WTC11 (cell line): ENCODE measurements around the gene CCDC61. TPM values are rescaled to one million over a fixed set of nuclear protein-coding genes. Genes with fewer than 3 reads are reported as not detected.

Experiments
- ATAC-seq: fragments of 200-7000 bp; cut with Tn5 transposase; 2 replicates; pipeline ENCODE4 v1.10.0; 2021; ENCODE audit warnings: mild to moderate bottlenecking, moderate library complexity
- CTCF ChIA-PET: fragments of 300-600 bp; sonication (Branson Sonifier 250); formaldehyde crosslinking; loops from one replicate; lab custom pipeline; 2021; ENCODE audit warnings: antibody characterized with exemption; lab: Charles Lee
- POLR2A ChIA-PET: fragments of 350-600 bp; sonication (Branson Sonifier 250); formaldehyde crosslinking; loops from one replicate; lab custom pipeline; 2021; ENCODE audit warnings: antibody characterized with exemption; lab: Charles Lee
- DNase-seq: peaks from one replicate; pipeline ENCODE4 v3.0.0; 2021; ENCODE audit warnings: low spot score
- H3K27ac Mint-ChIP-seq: 2 replicates; pipeline ENCODE4 v1.8.0; 2021; ENCODE audit warnings: mixed read lengths
- H3K27me3 Mint-ChIP-seq: 2 replicates; pipeline ENCODE4 v1.8.0; 2021; ENCODE audit warnings: low read depth, mild to moderate bottlenecking, moderate library complexity, mixed read lengths
- H3K36me3 Mint-ChIP-seq: 2 replicates; pipeline ENCODE4 v1.8.0; 2021; ENCODE audit warnings: mixed read lengths
- H3K4me1 Mint-ChIP-seq: 2 replicates; pipeline ENCODE4 v1.8.0; 2022; ENCODE audit warnings: mixed read lengths
- H3K4me3 Mint-ChIP-seq: 2 replicates; pipeline ENCODE4 v1.8.0; 2021; ENCODE audit warnings: mild to moderate bottlenecking, moderate library complexity, mixed read lengths
- H3K9me3 Mint-ChIP-seq: 2 replicates; pipeline ENCODE4 v1.8.0; 2021; ENCODE audit warnings: mixed read lengths
- EMX1 ChIP-seq: fragments of 250-450 bp; sonication (Bioruptor Pico); IDR thresholded peaks from 2 replicates; pipeline ENCODE4 v1.8.0; 2021; ENCODE audit warnings: mild to moderate bottlenecking
- FOXK1 ChIP-seq: sonication (generic); formaldehyde crosslinking; IDR thresholded peaks from 2 replicates; pipeline ENCODE4 v1.8.0; 2022; ENCODE audit warnings: mild to moderate bottlenecking, moderate library complexity, missing genetic modification reagents
- MYBL2 ChIP-seq: sonication (generic); formaldehyde crosslinking; IDR thresholded peaks from 2 replicates; pipeline ENCODE4 v1.8.1; 2023; ENCODE audit warnings: mild to moderate bottlenecking, moderate library complexity, missing genetic modification reagents
- NFYB ChIP-seq: sonication (generic); formaldehyde crosslinking; conservative IDR thresholded peaks from 2 replicates; pipeline ENCODE4 v1.8.0; 2022; ENCODE audit warnings: low read depth, missing genetic modification reagents
- RORB ChIP-seq: fragments of 250-450 bp; sonication (Bioruptor Pico); IDR thresholded peaks from 2 replicates; pipeline ENCODE4 v1.9.0; 2021; ENCODE audit warnings: mild to moderate bottlenecking
- SP1 ChIP-seq: sonication (generic); formaldehyde crosslinking; conservative IDR thresholded peaks from 2 replicates; pipeline ENCODE4 v1.8.1; 2022; ENCODE audit warnings: missing genetic modification reagents
- TEAD1 ChIP-seq: sonication (generic); formaldehyde crosslinking; IDR thresholded peaks from 2 replicates; pipeline ENCODE4 v1.8.0; 2022; ENCODE audit warnings: mild to moderate bottlenecking, missing genetic modification reagents
- TP53 ChIP-seq: sonication (generic); formaldehyde crosslinking; IDR thresholded peaks from 2 replicates; pipeline ENCODE4 v1.8.1; 2023; ENCODE audit warnings: mild to moderate bottlenecking, missing genetic modification reagents
- ZBTB21 ChIP-seq: sonication (generic); formaldehyde crosslinking; IDR thresholded peaks from 2 replicates; pipeline ENCODE4 v1.8.1; 2023; ENCODE audit warnings: mild to moderate bottlenecking, missing genetic modification reagents, borderline replicate concordance
- ZNF138 ChIP-seq: sonication (generic); formaldehyde crosslinking; conservative IDR thresholded peaks from 2 replicates; pipeline ENCODE4 v1.8.1; 2022; ENCODE audit warnings: mild to moderate bottlenecking, moderate library complexity, missing genetic modification reagents
- ZNF263 ChIP-seq: sonication (generic); formaldehyde crosslinking; IDR thresholded peaks from 2 replicates; pipeline ENCODE4 v1.8.1; 2022; ENCODE audit warnings: low read depth, mild to moderate bottlenecking, moderate library complexity, missing genetic modification reagents
- ZNF317 ChIP-seq: sonication (generic); formaldehyde crosslinking; IDR thresholded peaks from 2 replicates; pipeline ENCODE4 v1.8.1; 2023; ENCODE audit warnings: low read depth, mild to moderate bottlenecking, moderate library complexity, missing genetic modification reagents, borderline replicate concordance
- ZNF423 ChIP-seq: fragments of 250-450 bp; sonication (Bioruptor Pico); IDR thresholded peaks from 2 replicates; pipeline ENCODE4 v2.1.2; 2022; ENCODE audit warnings: mild to moderate bottlenecking, moderate library complexity
- total RNA-seq: library from RNA; stranded (reverse); gene quantifications from 3 replicates; pipeline ENCODE4 v1.2.3, GENCODE V29; 2021
- TF ChIP-seq, protein P1 (sequence below): sonication (generic); formaldehyde crosslinking; conservative IDR thresholded peaks from 2 replicates; pipeline ENCODE4 v1.8.1; 2023; ENCODE audit warnings: mild to moderate bottlenecking, low read depth, missing genetic modification reagents, moderate library complexity
- TF ChIP-seq, protein P2 (sequence below): fragments of 250-450 bp; sonication (Bioruptor Pico); IDR thresholded peaks from 2 replicates; pipeline ENCODE4 v1.9.0; 2021; ENCODE audit warnings: mild to moderate bottlenecking, borderline replicate concordance
- TF ChIP-seq, protein P3 (sequence below): fragments of 250-450 bp; sonication (Bioruptor Pico); IDR thresholded peaks from 2 replicates; pipeline ENCODE4 v1.9.0; 2021; ENCODE audit warnings: mild to moderate bottlenecking
- TF ChIP-seq, protein P4 (sequence below): fragments of 250-450 bp; sonication (Bioruptor Pico); conservative IDR thresholded peaks from 2 replicates; pipeline ENCODE4 v1.9.0; 2021; ENCODE audit warnings: mild to moderate bottlenecking
- TF ChIP-seq, protein P5 (sequence below): sonication (generic); formaldehyde crosslinking; conservative IDR thresholded peaks from 2 replicates; pipeline ENCODE4 v1.8.1; 2022; ENCODE audit warnings: mild to moderate bottlenecking, missing genetic modification reagents
- TF ChIP-seq, protein P6 (sequence below): fragments of 250-450 bp; sonication (Bioruptor Pico); IDR thresholded peaks from 2 replicates; pipeline ENCODE4 v1.9.0; 2021; ENCODE audit warnings: mild to moderate bottlenecking

CCDC61 gene
- total RNA-seq, 1 experiment from 2014 or later, result 33.7 TPM

DNA sequence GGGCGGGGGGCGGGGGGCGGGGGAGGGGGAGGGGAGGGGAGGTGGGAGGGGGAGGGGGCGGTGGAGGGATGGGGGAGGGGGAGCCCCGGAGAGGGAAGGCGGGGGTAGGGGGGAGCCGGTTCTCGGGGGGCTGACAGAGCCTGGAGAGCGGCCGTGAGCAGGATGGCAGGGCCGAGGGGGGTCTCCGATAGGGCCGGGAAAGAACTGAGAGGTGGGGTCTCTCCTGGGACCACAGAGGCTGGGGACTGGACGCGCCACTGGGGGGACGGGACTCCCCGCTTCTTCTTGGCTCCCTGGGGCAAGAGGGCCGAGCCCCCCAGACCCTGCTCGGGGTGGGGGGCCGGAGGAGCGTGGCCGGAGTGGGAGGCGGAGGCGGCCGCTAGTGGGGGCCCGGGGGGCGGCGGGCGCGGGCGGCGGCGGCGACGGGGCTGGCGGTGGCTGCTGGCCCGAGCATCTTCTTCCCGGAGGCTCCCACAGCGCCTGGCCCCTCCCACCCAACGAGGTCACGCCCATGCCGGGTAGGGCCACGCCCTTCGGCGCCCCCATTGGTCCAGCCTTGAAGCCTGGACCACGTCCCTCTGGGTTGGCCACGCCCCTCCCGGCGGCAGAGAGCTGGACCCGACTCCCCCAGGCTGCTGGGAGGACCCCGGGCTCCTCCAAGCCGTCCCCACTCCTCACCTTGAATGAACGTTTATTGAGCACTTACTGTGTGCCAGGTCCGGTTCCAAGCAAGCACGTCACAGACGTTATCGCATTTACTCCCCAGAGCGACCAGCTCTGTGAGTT, 21.5 kb upstream of the CCDC61 start, which contains the start of gene NOVA2:
Gene NOVA2 (minus strand): TSS at position 313 of the 786 bp plus-strand sequence. CDS start 514 bp downstream, outside the sequence.
- peak; percentile 99 for ATAC-seq
- Mint-ChIP-seq H3K4me1 (peaks cover 16% of the 10 kb centered on the region), H3K27ac (no peak within 1 kb of the TSS), H3K9me3 (no peaks in the 10 kb centered on the region), H3K36me3 (no peaks in the 10 kb centered on the region), H3K27me3 (peaks cover 87% of the 10 kb centered on the region), H3K4me3 (peak within 1 kb of the TSS; percentile 61)
- ChIA-PET CTCF (interaction anchor here (0.6 to 1.9 kb wide), 18 partner anchors 9 to 935 kb away, joined by 3 to 39 read pairs (median 6); partner anchors contain the start of genes CCDC61, CLASRP and FOXA3), POLR2A (interaction anchor here (0.6 to 1.2 kb wide), 3 partner anchors 13 to 92 kb away, joined by 4 to 9 read pairs (median 6); partner anchors contain the start of gene CCDC61)
- DNase-seq, result peak; percentile 99
- TF ChIP-seq NFYB (CRISPR knock-in tag), result 0 out of 2 replicates have a peak, but pooled peaks have one; percentile 22
- TF ChIP-seq TEAD1 (CRISPR knock-in tag), result no peak
- no peak for TF ChIP-seq FOXK1 (CRISPR knock-in tag)
- peak; percentile 87 for TF ChIP-seq SP1 (CRISPR knock-in tag)
- peak; percentile 87; the same call in 1 of the 2 replicates for TF ChIP-seq ZNF263 (CRISPR knock-in tag)
- TF ChIP-seq EMX1 (CRISPR knock-in tag), result no peak

DNA sequence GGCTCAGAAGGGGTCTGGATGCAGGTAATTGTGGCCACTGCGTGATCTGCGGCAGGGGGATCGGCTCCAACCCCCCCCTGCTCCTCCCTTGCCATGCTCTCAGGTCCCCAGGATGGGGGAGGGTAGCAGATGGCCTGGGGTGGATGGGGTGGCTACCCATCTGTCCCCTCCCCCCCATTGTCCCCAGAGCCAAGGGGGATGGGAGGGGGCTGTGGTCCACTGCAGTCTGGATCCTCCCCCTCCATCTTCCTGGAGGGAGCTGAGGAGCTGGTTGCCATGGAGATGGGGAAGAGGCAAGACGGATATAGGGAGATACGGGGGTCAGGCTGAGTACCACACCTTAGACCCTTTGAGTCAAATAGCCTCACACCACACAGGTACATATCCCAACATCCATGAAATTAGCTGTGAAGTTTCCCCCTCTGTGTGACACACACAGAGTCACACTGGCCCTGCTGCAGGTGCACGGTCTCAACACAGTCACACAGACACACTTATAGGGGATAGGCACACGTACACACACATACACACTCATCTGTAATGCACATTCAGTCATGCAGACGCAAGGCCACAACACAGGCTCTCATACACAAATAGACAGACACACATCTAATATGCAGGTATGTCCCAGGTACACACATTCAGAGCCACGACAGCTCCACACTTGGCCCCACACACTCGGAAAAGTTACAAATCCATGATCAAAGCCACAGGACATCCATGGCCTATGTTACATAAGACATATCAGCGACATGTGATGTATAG, 19.8 kb upstream of the CCDC61 start:
- Mint-ChIP-seq H3K36me3 (no peaks in the 10 kb centered on the region), H3K27me3 (peaks cover 70% of the 10 kb centered on the region), H3K4me1 (peaks cover 16% of the 10 kb centered on the region), H3K9me3 (no peaks in the 10 kb centered on the region), H3K4me3 (no peak overlapping the region), H3K27ac (no peak overlapping the region)
- ChIA-PET CTCF (interaction anchor here (1.0 to 1.7 kb wide), 2 partner anchors 15 to 102 kb away, joined by 5 to 8 read pairs; no protein-coding TSS in a partner anchor), POLR2A (no interaction called here)
- DNase-seq (no peak), ATAC-seq (no peak)
- TF ChIP-seq ZNF317 (CRISPR knock-in tag), result no peak
- TF ChIP-seq, protein P1, sequence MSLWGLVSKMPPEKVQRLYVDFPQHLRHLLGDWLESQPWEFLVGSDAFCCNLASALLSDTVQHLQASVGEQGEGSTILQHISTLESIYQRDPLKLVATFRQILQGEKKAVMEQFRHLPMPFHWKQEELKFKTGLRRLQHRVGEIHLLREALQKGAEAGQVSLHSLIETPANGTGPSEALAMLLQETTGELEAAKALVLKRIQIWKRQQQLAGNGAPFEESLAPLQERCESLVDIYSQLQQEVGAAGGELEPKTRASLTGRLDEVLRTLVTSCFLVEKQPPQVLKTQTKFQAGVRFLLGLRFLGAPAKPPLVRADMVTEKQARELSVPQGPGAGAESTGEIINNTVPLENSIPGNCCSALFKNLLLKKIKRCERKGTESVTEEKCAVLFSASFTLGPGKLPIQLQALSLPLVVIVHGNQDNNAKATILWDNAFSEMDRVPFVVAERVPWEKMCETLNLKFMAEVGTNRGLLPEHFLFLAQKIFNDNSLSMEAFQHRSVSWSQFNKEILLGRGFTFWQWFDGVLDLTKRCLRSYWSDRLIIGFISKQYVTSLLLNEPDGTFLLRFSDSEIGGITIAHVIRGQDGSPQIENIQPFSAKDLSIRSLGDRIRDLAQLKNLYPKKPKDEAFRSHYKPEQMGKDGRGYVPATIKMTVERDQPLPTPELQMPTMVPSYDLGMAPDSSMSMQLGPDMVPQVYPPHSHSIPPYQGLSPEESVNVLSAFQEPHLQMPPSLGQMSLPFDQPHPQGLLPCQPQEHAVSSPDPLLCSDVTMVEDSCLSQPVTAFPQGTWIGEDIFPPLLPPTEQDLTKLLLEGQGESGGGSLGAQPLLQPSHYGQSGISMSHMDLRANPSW, result no peak
- TF ChIP-seq, protein P2, sequence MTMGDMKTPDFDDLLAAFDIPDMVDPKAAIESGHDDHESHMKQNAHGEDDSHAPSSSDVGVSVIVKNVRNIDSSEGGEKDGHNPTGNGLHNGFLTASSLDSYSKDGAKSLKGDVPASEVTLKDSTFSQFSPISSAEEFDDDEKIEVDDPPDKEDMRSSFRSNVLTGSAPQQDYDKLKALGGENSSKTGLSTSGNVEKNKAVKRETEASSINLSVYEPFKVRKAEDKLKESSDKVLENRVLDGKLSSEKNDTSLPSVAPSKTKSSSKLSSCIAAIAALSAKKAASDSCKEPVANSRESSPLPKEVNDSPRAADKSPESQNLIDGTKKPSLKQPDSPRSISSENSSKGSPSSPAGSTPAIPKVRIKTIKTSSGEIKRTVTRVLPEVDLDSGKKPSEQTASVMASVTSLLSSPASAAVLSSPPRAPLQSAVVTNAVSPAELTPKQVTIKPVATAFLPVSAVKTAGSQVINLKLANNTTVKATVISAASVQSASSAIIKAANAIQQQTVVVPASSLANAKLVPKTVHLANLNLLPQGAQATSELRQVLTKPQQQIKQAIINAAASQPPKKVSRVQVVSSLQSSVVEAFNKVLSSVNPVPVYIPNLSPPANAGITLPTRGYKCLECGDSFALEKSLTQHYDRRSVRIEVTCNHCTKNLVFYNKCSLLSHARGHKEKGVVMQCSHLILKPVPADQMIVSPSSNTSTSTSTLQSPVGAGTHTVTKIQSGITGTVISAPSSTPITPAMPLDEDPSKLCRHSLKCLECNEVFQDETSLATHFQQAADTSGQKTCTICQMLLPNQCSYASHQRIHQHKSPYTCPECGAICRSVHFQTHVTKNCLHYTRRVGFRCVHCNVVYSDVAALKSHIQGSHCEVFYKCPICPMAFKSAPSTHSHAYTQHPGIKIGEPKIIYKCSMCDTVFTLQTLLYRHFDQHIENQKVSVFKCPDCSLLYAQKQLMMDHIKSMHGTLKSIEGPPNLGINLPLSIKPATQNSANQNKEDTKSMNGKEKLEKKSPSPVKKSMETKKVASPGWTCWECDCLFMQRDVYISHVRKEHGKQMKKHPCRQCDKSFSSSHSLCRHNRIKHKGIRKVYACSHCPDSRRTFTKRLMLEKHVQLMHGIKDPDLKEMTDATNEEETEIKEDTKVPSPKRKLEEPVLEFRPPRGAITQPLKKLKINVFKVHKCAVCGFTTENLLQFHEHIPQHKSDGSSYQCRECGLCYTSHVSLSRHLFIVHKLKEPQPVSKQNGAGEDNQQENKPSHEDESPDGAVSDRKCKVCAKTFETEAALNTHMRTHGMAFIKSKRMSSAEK (CRISPR knock-in tag), result no peak
- no peak for TF ChIP-seq MYBL2 (CRISPR knock-in tag)
- TF ChIP-seq, protein P3, sequence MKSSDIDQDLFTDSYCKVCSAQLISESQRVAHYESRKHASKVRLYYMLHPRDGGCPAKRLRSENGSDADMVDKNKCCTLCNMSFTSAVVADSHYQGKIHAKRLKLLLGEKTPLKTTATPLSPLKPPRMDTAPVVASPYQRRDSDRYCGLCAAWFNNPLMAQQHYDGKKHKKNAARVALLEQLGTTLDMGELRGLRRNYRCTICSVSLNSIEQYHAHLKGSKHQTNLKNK (CRISPR knock-in tag), result no peak
- TF ChIP-seq ZBTB21 (CRISPR knock-in tag), result no peak
- TF ChIP-seq TP53 (CRISPR knock-in tag), result no peak
- TF ChIP-seq ZNF138, result no peak
- TF ChIP-seq, protein P4, sequence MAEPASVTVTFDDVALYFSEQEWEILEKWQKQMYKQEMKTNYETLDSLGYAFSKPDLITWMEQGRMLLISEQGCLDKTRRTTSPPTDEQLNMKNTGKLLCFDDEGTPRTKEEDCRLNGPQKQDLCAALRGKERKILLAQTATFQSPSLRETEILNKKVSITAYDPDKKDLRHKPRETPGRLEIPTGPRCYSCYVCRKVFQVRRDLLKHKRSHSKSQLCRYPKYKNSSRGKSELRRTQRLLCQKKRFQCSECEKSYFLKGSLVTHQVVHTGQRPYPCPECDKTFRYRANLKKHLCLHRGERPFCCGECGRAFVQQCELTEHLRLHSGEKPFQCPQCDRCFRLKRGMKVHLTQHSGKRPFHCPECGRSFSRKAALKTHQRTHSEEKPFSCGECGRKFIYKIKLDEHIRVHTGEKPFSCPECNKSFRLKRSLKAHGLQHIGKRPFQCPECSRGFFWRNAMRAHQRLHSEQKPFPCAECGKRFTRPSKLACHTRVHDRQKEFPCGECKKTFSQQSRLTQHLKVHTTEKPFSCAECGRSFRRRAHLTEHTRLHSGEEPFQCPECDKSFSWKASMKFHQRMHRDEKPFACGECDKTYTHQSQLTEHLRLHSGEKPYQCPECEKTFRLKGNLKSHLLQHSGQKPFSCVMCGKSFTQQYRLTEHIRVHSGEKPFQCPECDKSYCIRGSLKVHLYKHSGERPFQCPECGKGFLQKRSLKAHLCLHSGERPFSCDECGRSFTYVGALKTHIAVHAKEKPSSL (CRISPR knock-in tag), result no peak
- TF ChIP-seq ZNF423 (CRISPR knock-in tag), result no peak
- TF ChIP-seq, protein P5, sequence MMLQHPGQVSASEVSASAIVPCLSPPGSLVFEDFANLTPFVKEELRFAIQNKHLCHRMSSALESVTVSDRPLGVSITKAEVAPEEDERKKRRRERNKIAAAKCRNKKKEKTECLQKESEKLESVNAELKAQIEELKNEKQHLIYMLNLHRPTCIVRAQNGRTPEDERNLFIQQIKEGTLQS (CRISPR knock-in tag), result no peak
- no peak for TF ChIP-seq RORB (CRISPR knock-in tag)
- TF ChIP-seq, protein P6, sequence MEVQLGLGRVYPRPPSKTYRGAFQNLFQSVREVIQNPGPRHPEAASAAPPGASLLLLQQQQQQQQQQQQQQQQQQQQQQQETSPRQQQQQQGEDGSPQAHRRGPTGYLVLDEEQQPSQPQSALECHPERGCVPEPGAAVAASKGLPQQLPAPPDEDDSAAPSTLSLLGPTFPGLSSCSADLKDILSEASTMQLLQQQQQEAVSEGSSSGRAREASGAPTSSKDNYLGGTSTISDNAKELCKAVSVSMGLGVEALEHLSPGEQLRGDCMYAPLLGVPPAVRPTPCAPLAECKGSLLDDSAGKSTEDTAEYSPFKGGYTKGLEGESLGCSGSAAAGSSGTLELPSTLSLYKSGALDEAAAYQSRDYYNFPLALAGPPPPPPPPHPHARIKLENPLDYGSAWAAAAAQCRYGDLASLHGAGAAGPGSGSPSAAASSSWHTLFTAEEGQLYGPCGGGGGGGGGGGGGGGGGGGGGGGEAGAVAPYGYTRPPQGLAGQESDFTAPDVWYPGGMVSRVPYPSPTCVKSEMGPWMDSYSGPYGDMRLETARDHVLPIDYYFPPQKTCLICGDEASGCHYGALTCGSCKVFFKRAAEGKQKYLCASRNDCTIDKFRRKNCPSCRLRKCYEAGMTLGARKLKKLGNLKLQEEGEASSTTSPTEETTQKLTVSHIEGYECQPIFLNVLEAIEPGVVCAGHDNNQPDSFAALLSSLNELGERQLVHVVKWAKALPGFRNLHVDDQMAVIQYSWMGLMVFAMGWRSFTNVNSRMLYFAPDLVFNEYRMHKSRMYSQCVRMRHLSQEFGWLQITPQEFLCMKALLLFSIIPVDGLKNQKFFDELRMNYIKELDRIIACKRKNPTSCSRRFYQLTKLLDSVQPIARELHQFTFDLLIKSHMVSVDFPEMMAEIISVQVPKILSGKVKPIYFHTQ (CRISPR knock-in tag), result no peak
